ENCODE results near the gene ACIN1. TPM values are rescaled to one million over a fixed set of nuclear protein-coding genes. Genes with fewer than 3 reads are reported as not detected.

ACIN1 gene
- polyA plus RNA-seq, 1 donor, result 225 TPM

- Histone ChIP-seq H3K27ac (ENCODE audit: low read length) (no peak overlapping the region), H3K4me3 (ENCODE audit: low read length) (no peak overlapping the region)
- WGBS (ENCODE audit: insufficient coverage, low lambda C conversion rate), result no CpG with 5 or more reads among the region's 8 CpGs
Measured at GRCh38 chr14:23123419-23123818, 28.5 kb upstream of the ACIN1 start.

DNA sequence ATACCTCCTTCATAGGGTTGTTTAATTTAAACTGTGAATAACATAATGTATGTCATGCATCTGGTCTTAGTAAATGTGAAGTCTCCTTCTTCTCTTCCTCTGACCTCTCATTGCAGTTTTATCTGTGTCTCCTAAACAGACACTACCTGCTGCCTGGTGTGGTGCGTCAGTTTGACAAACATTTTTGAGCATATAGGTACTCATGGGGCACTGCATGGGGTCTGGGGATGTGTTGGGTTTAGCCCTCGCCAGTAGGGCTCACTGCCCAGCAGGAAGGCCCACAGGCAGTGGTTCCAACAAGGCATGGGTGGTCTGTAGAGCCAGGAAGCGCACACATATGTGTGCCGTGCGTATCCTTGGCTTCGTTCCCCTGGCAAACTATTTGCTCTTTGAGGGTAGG, 27.1 kb upstream of the ACIN1 start:
- Histone ChIP-seq H3K4me1 (ENCODE audit: control insufficient read depth, insufficient read depth, low read length) (peaks cover 15% of the 10 kb centered on the region), H3K36me3 (ENCODE audit: control insufficient read depth, insufficient read depth, low read length) (peaks cover 10% of the 10 kb centered on the region), H3K27me3 (ENCODE audit: control insufficient read depth, insufficient read depth, low read length) (no peaks in the 10 kb centered on the region), H3K27ac (ENCODE audit: low read length) (peak overlapping the region; percentile 64), H3K9me3 (ENCODE audit: control insufficient read depth, low read depth, low read length) (no peaks in the 10 kb centered on the region), H3K4me3 (ENCODE audit: low read length) (no peak overlapping the region)
- DNase-seq, result no peak
- 100% methylated on average over 1 of the region's 6 CpGs for WGBS (ENCODE audit: insufficient coverage, low lambda C conversion rate)

More at GRCh38 chr14:23123419-23123818, 28.5 kb upstream of the ACIN1 start:
- H3K27me3 ChIP-seq (ENCODE audit: control insufficient read depth, insufficient read depth, low read length), result no peaks in the 10 kb centered on the region
- DNase-seq, result peak; percentile 41 to 69
- peaks cover 21% of the 10 kb centered on the region for H3K36me3 ChIP-seq (ENCODE audit: control insufficient read depth, insufficient read depth, low read length)
- peaks cover 15% of the 10 kb centered on the region for H3K4me1 ChIP-seq (ENCODE audit: control insufficient read depth, insufficient read depth, low read length)
- no peaks in the 10 kb centered on the region for H3K9me3 ChIP-seq (ENCODE audit: control insufficient read depth, low read depth, low read length)

DNA sequence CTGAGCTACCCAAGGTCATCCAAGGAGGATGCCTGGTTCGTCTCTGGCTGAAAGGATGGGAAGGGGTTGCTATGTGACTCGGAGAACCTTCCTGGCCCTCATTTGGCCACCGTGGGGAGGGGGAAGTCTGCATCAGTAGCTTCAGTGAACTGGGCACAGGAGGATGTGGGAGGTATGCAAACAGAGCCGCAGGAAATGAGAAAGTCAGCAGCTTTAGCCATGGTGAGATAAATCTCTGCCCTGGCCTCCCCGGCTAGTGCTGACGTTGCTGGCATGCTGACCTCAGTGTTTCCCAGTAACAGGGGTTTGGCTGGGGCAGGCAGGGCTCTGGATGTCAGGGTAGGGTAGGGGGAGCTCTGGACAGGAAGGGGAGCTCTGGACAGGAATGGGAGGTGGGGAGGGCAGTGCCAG, 26.4 kb upstream of the ACIN1 start:
- WGBS (ENCODE audit: insufficient coverage, low lambda C conversion rate), result no CpG with 5 or more reads among the region's 6 CpGs
- Histone ChIP-seq H3K4me1 (ENCODE audit: control insufficient read depth, insufficient read depth, low read length) (peaks cover 15% of the 10 kb centered on the region), H3K36me3 (ENCODE audit: control insufficient read depth, insufficient read depth, low read length) (peaks cover 4% of the 10 kb centered on the region), H3K27ac (ENCODE audit: low read length) (peak overlapping the region; percentile 64), H3K27me3 (ENCODE audit: control insufficient read depth, insufficient read depth, low read length) (no peaks in the 10 kb centered on the region), H3K9me3 (ENCODE audit: control insufficient read depth, low read depth, low read length) (no peaks in the 10 kb centered on the region), H3K4me3 (ENCODE audit: low read length) (no peak overlapping the region)
- peak; percentile 53 to 71 for DNase-seq

DNA sequence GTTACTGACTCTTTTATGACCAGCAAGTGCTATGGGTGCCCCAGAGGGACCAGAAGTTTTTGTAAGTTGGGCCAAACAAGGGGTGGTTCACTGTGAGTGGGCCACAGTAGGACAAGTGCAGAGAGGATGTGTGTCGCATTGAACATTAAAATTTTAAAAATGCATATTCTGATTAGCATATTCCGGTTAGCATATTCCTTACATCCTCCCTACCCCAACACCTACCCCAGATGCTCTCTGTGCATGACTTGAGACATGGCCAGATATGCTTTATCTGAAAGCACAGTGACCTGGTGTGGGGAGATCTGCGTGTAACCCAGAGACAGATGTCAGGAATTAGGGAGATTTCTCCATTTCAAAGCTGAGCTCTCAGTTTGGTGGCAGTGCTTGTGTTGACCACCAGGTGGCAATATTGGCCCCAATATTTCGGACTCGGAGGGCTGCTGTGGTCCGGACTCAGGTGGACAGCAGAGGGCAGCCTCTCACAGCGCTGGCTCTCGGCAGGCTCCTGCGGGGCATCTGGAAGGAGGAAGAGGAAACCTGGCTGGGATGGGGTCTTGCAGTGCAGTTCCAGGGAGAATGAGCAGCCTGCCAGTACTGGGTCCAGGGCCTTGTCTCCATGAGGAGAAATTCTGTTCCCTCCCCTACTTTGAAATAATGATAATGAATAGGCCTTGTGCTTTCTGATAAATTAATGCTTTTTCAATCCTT, 25.8 kb upstream of the ACIN1 start:
- WGBS (ENCODE audit: insufficient coverage, low lambda C conversion rate), result 100% methylated on average over 1 of the region's 9 CpGs
- Histone ChIP-seq H3K36me3 (ENCODE audit: control insufficient read depth, insufficient read depth, low read length) (no peaks in the 10 kb centered on the region), H3K27me3 (ENCODE audit: control insufficient read depth, insufficient read depth, low read length) (peaks cover 2% of the 10 kb centered on the region), H3K4me1 (ENCODE audit: control insufficient read depth, insufficient read depth, low read length) (peaks cover 15% of the 10 kb centered on the region), H3K9me3 (ENCODE audit: control insufficient read depth, low read depth, low read length) (no peaks in the 10 kb centered on the region), H3K4me3 (ENCODE audit: low read length) (no peak overlapping the region), H3K27ac (ENCODE audit: low read length) (peak overlapping the region; percentile 64)
- peak; percentile 68 to 83 for DNase-seq

GRCh38 chr14:23119363-23120327, 24.7 kb upstream of the ACIN1 start:
- Histone ChIP-seq H3K4me3 (ENCODE audit: low read length) (no peak overlapping the region), H3K27ac (ENCODE audit: low read length) (no peak overlapping the region)
- WGBS (ENCODE audit: insufficient coverage, low lambda C conversion rate), result no CpG with 5 or more reads among the region's 16 CpGs

GRCh38 chr14:23118506-23119362, 23.8 kb upstream of the ACIN1 start, which contains the start of gene CEBPE:
Gene CEBPE (minus strand): TSS chr14:23119255. CDS start chr14:23119091, 164 bp downstream.
- Histone ChIP-seq H3K27me3 (ENCODE audit: control insufficient read depth, insufficient read depth, low read length) (peaks cover 12% of the 10 kb centered on the region), H3K4me1 (ENCODE audit: control insufficient read depth, insufficient read depth, low read length) (peaks cover 13% of the 10 kb centered on the region)
- WGBS (ENCODE audit: insufficient coverage, low lambda C conversion rate), result no CpG with 5 or more reads among the region's 32 CpGs

More at GRCh38 chr14:23119363-23120327, 24.7 kb upstream of the ACIN1 start:
- Histone ChIP-seq H3K27me3 (ENCODE audit: control insufficient read depth, insufficient read depth, low read length) (peaks cover 7% of the 10 kb centered on the region), H3K4me1 (ENCODE audit: control insufficient read depth, insufficient read depth, low read length) (peaks cover 15% of the 10 kb centered on the region), H3K36me3 (ENCODE audit: control insufficient read depth, insufficient read depth, low read length) (no peaks in the 10 kb centered on the region), H3K9me3 (ENCODE audit: control insufficient read depth, low read depth, low read length) (no peaks in the 10 kb centered on the region)
- no peak for DNase-seq

DNA sequence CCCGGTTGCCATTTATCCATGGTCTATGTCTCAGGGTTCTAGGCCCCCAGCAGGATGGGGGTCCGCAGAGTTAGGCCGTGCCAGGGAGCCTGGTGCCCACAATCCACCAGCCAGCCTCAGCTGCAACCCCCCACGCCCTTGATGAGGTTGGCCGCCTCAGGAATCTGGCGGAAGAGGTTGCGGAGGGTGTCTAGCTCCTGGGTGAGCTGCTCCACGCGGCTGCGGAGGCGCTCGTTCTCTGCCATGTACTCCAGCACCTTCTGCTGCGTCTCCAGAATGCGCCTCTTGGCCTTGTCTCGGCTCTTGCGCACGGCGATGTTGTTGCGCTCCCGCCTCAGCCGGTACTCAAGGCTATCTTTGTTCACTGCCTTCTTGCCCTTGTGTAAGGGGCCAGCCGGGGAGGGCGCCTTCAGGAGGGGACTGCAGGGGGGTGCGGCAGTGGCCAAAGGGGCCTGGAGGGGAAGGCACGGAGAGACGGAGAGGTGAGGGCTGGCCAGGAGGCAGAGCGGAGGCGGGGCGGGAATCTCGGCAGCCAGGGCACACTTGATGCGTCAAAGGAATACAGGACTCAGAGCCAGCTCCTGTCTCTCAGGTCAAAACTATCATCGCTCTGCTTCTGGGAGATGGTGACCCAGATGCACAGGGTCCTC, 22.6 kb upstream of the ACIN1 start:
- Histone ChIP-seq H3K4me3 (ENCODE audit: low read length) (no peak overlapping the region), H3K4me1 (ENCODE audit: control insufficient read depth, insufficient read depth, low read length) (peaks cover 17% of the 10 kb centered on the region)

More at GRCh38 chr14:23118506-23119362, 23.8 kb upstream of the ACIN1 start, which contains the start of gene CEBPE:
- Histone ChIP-seq H3K36me3 (ENCODE audit: control insufficient read depth, insufficient read depth, low read length) (no peaks in the 10 kb centered on the region), H3K27ac (ENCODE audit: low read length) (no peak within 1 kb of the TSS), H3K9me3 (ENCODE audit: control insufficient read depth, low read depth, low read length) (no peaks in the 10 kb centered on the region), H3K4me3 (ENCODE audit: low read length) (no peak within 1 kb of the TSS)
- DNase-seq, result no peak

GRCh38 chr14:23115918-23116317, 21.0 kb upstream of the ACIN1 start:
- no peaks in the 10 kb centered on the region for H3K36me3 ChIP-seq (ENCODE audit: control insufficient read depth, insufficient read depth, low read length)
- H3K9me3 ChIP-seq (ENCODE audit: control insufficient read depth, low read depth, low read length), result no peaks in the 10 kb centered on the region
- H3K4me1 ChIP-seq (ENCODE audit: control insufficient read depth, insufficient read depth, low read length), result peaks cover 4% of the 10 kb centered on the region
- no peak overlapping the region for H3K27ac ChIP-seq (ENCODE audit: low read length)
- H3K27me3 ChIP-seq (ENCODE audit: control insufficient read depth, insufficient read depth, low read length), result peaks cover 30% of the 10 kb centered on the region
- no peak overlapping the region for H3K4me3 ChIP-seq (ENCODE audit: low read length)
- DNase-seq, result no peak
- 80% methylated on average over 1 of the region's 5 CpGs for WGBS (ENCODE audit: insufficient coverage, low lambda C conversion rate)

More for the DNA sequence above, 22.6 kb upstream of the ACIN1 start:
- no peak for DNase-seq
- Histone ChIP-seq H3K27me3 (ENCODE audit: control insufficient read depth, insufficient read depth, low read length) (peaks cover 17% of the 10 kb centered on the region), H3K9me3 (ENCODE audit: control insufficient read depth, low read depth, low read length) (no peaks in the 10 kb centered on the region), H3K27ac (ENCODE audit: low read length) (no peak overlapping the region), H3K36me3 (ENCODE audit: control insufficient read depth, insufficient read depth, low read length) (no peaks in the 10 kb centered on the region)
- WGBS (ENCODE audit: insufficient coverage, low lambda C conversion rate), result no CpG with 5 or more reads among the region's 32 CpGs

- Histone ChIP-seq H3K27me3 (ENCODE audit: control insufficient read depth, insufficient read depth, low read length) (peaks cover 36% of the 10 kb centered on the region), H3K27ac (ENCODE audit: low read length) (no peak overlapping the region), H3K4me3 (ENCODE audit: low read length) (no peak overlapping the region), H3K36me3 (ENCODE audit: control insufficient read depth, insufficient read depth, low read length) (no peaks in the 10 kb centered on the region), H3K9me3 (ENCODE audit: control insufficient read depth, low read depth, low read length) (no peaks in the 10 kb centered on the region), H3K4me1 (ENCODE audit: control insufficient read depth, insufficient read depth, low read length) (peaks cover 3% of the 10 kb centered on the region)
- no peak for DNase-seq
- WGBS (ENCODE audit: insufficient coverage, low lambda C conversion rate), result no CpG with 5 or more reads among the region's 10 CpGs
Measured at GRCh38 chr14:23115039-23115731, 20.2 kb upstream of the ACIN1 start.

All from large intestine (tissue), 3 donors.